ENCODE results near the gene CD99.

The CD99 gene

GRCh38 chrX:2690856-2691542, at the start of gene CD99:
Gene CD99, plus strand, starts transcription at chrX:2691295. Its CDS starts 66 bp downstream, at chrX:2691361.
- H3K9me3 ChIP-seq (ENCODE audit: insufficient read depth, low read depth, low read length): no peaks in the 10 kb centered on the region
- H3F3A ChIP-seq (ENCODE audit: low read depth): peaks cover 4% of the 10 kb centered on the region; the same call in 1 of the 2 replicates
- H2AFZ ChIP-seq (ENCODE audit: low read length): peak within 1 kb of the TSS; percentile 60; the same call in 1 of the 2 replicates
- H3K79me2 ChIP-seq (ENCODE audit: insufficient read depth, low read length): peaks cover 49% of the 10 kb centered on the region
- peak within 1 kb of the TSS; percentile 96 for H3K4me3 ChIP-seq (ENCODE audit: low read length, poor library complexity, severe bottlenecking)
- H3K36me3 ChIP-seq (ENCODE audit: insufficient read depth, low read length): no peaks in the 10 kb centered on the region
- peak within 1 kb of the TSS; percentile 98 for H3K4me2 ChIP-seq (ENCODE audit: low read depth, low read length, poor library complexity, severe bottlenecking)
- H3K9me2 ChIP-seq (replicated peaks; ENCODE audit: low read depth, low read length): no peaks in the 10 kb centered on the region
- peak within 1 kb of the TSS; percentile 92 for H3K9ac ChIP-seq (ENCODE audit: low read depth, low read length, poor library complexity, severe bottlenecking)
- peaks cover 20% of the 10 kb centered on the region for H3K4me1 ChIP-seq (ENCODE audit: insufficient read depth, low read length, poor library complexity, severe bottlenecking)
- H3K27me3 ChIP-seq (ENCODE audit: insufficient read depth, low read length, poor library complexity, severe bottlenecking): no peaks in the 10 kb centered on the region
- TF ChIP-seq CTCF (conservative IDR thresholded peaks at IDR 0.05; ENCODE audit: low read length): no peak
- TF ChIP-seq EZH2phosphoT487 (IDR thresholded peaks at IDR 0.05; ENCODE audit: borderline replicate concordance): no peak
- H4K20me1 ChIP-seq (ENCODE audit: insufficient read depth, low read length, poor library complexity, severe bottlenecking): peaks cover 7% of the 10 kb centered on the region

- Histone ChIP-seq H3K4me1 (ENCODE audit: insufficient read depth, low read length, poor library complexity, severe bottlenecking) (no peaks in the 10 kb centered on the region), H3K9ac (ENCODE audit: low read depth, low read length, poor library complexity, severe bottlenecking) (no peak overlapping the region), H3K4me3 (ENCODE audit: low read length, poor library complexity, severe bottlenecking) (no peak overlapping the region), H3K79me2 (ENCODE audit: insufficient read depth, low read length) (no peaks in the 10 kb centered on the region), H2AFZ (ENCODE audit: low read length) (no peak overlapping the region), H4K20me1 (ENCODE audit: insufficient read depth, low read length, poor library complexity, severe bottlenecking) (no peaks in the 10 kb centered on the region), H3K4me2 (ENCODE audit: low read depth, low read length, poor library complexity, severe bottlenecking) (no peak overlapping the region), H3K36me3 (ENCODE audit: insufficient read depth, low read length) (peaks cover 7% of the 10 kb centered on the region; the same call in 1 of the 2 replicates), H3K9me2 (replicated peaks; ENCODE audit: low read depth, low read length) (no peaks in the 10 kb centered on the region), H3K9me3 (ENCODE audit: insufficient read depth, low read depth, low read length) (no peaks in the 10 kb centered on the region), H3F3A (ENCODE audit: low read depth) (no peaks in the 10 kb centered on the region), H3K27me3 (ENCODE audit: insufficient read depth, low read length, poor library complexity, severe bottlenecking) (no peaks in the 10 kb centered on the region)
- no peak for TF ChIP-seq CTCF (conservative IDR thresholded peaks at IDR 0.05; ENCODE audit: low read length)
- no peak for TF ChIP-seq EZH2phosphoT487 (IDR thresholded peaks at IDR 0.05; ENCODE audit: borderline replicate concordance)
Observed at GRCh38 chrX:2642146-2642545, 48.9 kb upstream of the CD99 start.

GRCh38 chrX:2642791-2643190, 48.3 kb upstream of the CD99 start:
- Histone ChIP-seq H2AFZ (ENCODE audit: low read length) (no peak overlapping the region), H3K4me3 (ENCODE audit: low read length, poor library complexity, severe bottlenecking) (no peak overlapping the region), H3K79me2 (ENCODE audit: insufficient read depth, low read length) (no peaks in the 10 kb centered on the region)

More at GRCh38 chrX:2642791-2643190, 48.3 kb upstream of the CD99 start:
- Histone ChIP-seq H3K27me3 (ENCODE audit: insufficient read depth, low read length, poor library complexity, severe bottlenecking) (no peaks in the 10 kb centered on the region), H3K4me2 (ENCODE audit: low read depth, low read length, poor library complexity, severe bottlenecking) (no peak overlapping the region), H3K9me2 (replicated peaks; ENCODE audit: low read depth, low read length) (no peaks in the 10 kb centered on the region), H3K4me1 (ENCODE audit: insufficient read depth, low read length, poor library complexity, severe bottlenecking) (no peaks in the 10 kb centered on the region), H3K36me3 (ENCODE audit: insufficient read depth, low read length) (peaks cover 9% of the 10 kb centered on the region; the same call in 1 of the 2 replicates), H3K9ac (ENCODE audit: low read depth, low read length, poor library complexity, severe bottlenecking) (no peak overlapping the region), H3F3A (ENCODE audit: low read depth) (no peaks in the 10 kb centered on the region), H3K9me3 (ENCODE audit: insufficient read depth, low read depth, low read length) (no peaks in the 10 kb centered on the region), H4K20me1 (ENCODE audit: insufficient read depth, low read length, poor library complexity, severe bottlenecking) (no peaks in the 10 kb centered on the region)
- TF ChIP-seq EZH2phosphoT487 (IDR thresholded peaks at IDR 0.05; ENCODE audit: borderline replicate concordance) (no peak), CTCF (conservative IDR thresholded peaks at IDR 0.05; ENCODE audit: low read length) (no peak)
